Vagina (tissue), 2 donors: Measurements from ENCODE around the gene TP53I13. TPM values are rescaled to one million over a fixed set of nuclear protein-coding genes. Genes with fewer than 3 reads are reported as not detected.

Experiments used
- DNase-seq, 2 donors: peaks; one replicate each; pipeline ENCODE4 v3.0.0-alpha.2; 2017; ENCODE audit errors: extremely low spot score in 2 of 2
- H3K27ac ChIP-seq: fragments of 200-600 bp; sonication (generic); one replicate; pipeline ENCODE4 v1.5.1; 2019
- H3K27me3 ChIP-seq: fragments of 200-600 bp; sonication (generic); one replicate; pipeline ENCODE4 v1.5.1; 2019
- H3K36me3 ChIP-seq, 2 donors: fragments of 200-600 bp; sonication (generic); one replicate each; pipeline ENCODE4 v1.5.1; 2017 to 2019
- H3K4me1 ChIP-seq: fragments of 200-600 bp; sonication (generic); one replicate; pipeline ENCODE4 v1.5.1; 2019
- H3K4me3 ChIP-seq, 2 donors: fragments of 200-600 bp; sonication (generic); 1 replicate in 1 of 2; 2 replicates in 1 of 2; pipeline ENCODE4 v1.5.1; 2016 to 2019
- H3K9me3 ChIP-seq: fragments of 200-600 bp; sonication (generic); one replicate; pipeline ENCODE4 v1.5.1; 2019
- CTCF ChIP-seq, 3 experiments: fragments of 450-650 bp in 2 of 3; fragments of 200-600 bp in 1 of 3; sonication (generic) in 1 of 3; IDR thresholded peaks; one replicate each; pipeline ENCODE4 v1.5.1; 2017 to 2019; ENCODE audit warnings: antibody characterized with exemption in 3 of 3, mild to moderate bottlenecking in 2 of 3, moderate library complexity in 2 of 3
- POLR2A ChIP-seq, 2 donors: fragments of 450-650 bp; IDR thresholded peaks; one replicate each; pipeline ENCODE4 v1.6.1; 2017; ENCODE audit warnings: antibody characterized with exemption in 2 of 2, mild to moderate bottlenecking in 2 of 2, moderate library complexity in 2 of 2
- POLR2AphosphoS5 ChIP-seq, 2 donors: sonication (generic); formaldehyde crosslinking; IDR thresholded peaks; one replicate each; pipeline ENCODE4 v1.9.0; 2017; ENCODE audit warnings: antibody characterized with exemption in 2 of 2, mild to moderate bottlenecking in 2 of 2, low read depth in 1 of 2; ENCODE audit not compliant: insufficient read depth in 1 of 2
- intact Hi-C: fragments of 100-400 bp; cut with DNase I; formaldehyde crosslinking; loops from one replicate; pipeline ENCODE4 v1.15.1; 2023
- total RNA-seq: library from RNA; depleted of rRNA; stranded (reverse); fragments of >200 nt; gene quantifications from one replicate; pipeline ENCODE4 v1.2.3, GENCODE V29; 2016

TP53I13 gene
- total RNA-seq, 1 donor from 2014 or later = 61.1 TPM

- H3K27ac ChIP-seq = no peak overlapping the region
- peaks cover 11% of the 10 kb centered on the region for H3K4me1 ChIP-seq
- DNase-seq = no peak
- intact Hi-C loops = no loop called here
- H3K36me3 ChIP-seq = peaks cover 0 to 8% of the 10 kb centered on the region in 2 donors
- TF ChIP-seq POLR2A (IDR thresholded peaks at IDR 0.05) (no peak), CTCF (IDR thresholded peaks at IDR 0.05) (no peak), POLR2AphosphoS5 (IDR thresholded peaks at IDR 0.05; ENCODE audit: insufficient read depth in 1 of 2, low read depth in 1 of 2) (no peak)
- no peaks in the 10 kb centered on the region for H3K9me3 ChIP-seq
- H3K4me3 ChIP-seq = no peak overlapping the region
- H3K27me3 ChIP-seq = no peaks in the 10 kb centered on the region
Measured at GRCh38 chr17:29562615-29563014, 5.9 kb upstream of the TP53I13 start.

GRCh38 chr17:29563816-29564215 is 4.7 kb upstream of the TP53I13 start:
- H3K4me3 ChIP-seq = no peak overlapping the region
- no peaks in the 10 kb centered on the region for H3K9me3 ChIP-seq
- H3K4me1 ChIP-seq = peaks cover 11% of the 10 kb centered on the region
- H3K27me3 ChIP-seq = no peaks in the 10 kb centered on the region
- no peak overlapping the region for H3K27ac ChIP-seq
- no peak for TF ChIP-seq POLR2AphosphoS5 (IDR thresholded peaks at IDR 0.05; ENCODE audit: insufficient read depth in 1 of 2, low read depth in 1 of 2)
- no peak for TF ChIP-seq CTCF (IDR thresholded peaks at IDR 0.05)
- no peak for TF ChIP-seq POLR2A (IDR thresholded peaks at IDR 0.05)
- DNase-seq = no peak
- intact Hi-C loops = no loop called here
- H3K36me3 ChIP-seq = peaks cover 0 to 8% of the 10 kb centered on the region in 2 donors

- intact Hi-C loops = no loop called here
Measured at GRCh38 chr17:29565643-29566472, 2.6 kb upstream of the TP53I13 start.

GRCh38 chr17:29566473-29567303 is 1.8 kb upstream of the TP53I13 start, which contains the start of gene ABHD15:
TSS of gene ABHD15 (minus strand) at chr17:29567037. CDS start at chr17:29566966, 71 bp downstream.
- H3K27ac ChIP-seq = peak within 1 kb of the TSS; percentile 91
- peaks cover 0 to 8% of the 10 kb centered on the region in 2 donors for H3K36me3 ChIP-seq
- TF ChIP-seq CTCF (IDR thresholded peaks at IDR 0.05) = peak in 1 of 3 experiments; percentile 10
- no peak for TF ChIP-seq POLR2A (IDR thresholded peaks at IDR 0.05)
- intact Hi-C loops = no loop called here
- DNase-seq = peak in 1 of 2 donors; percentile 87
- H3K4me3 ChIP-seq = peak within 1 kb of the TSS; percentile 71 to 83
- no peaks in the 10 kb centered on the region for H3K9me3 ChIP-seq
- H3K4me1 ChIP-seq = peaks cover 38% of the 10 kb centered on the region
- no peaks in the 10 kb centered on the region for H3K27me3 ChIP-seq

More at GRCh38 chr17:29565643-29566472, 2.6 kb upstream of the TP53I13 start:
- Histone ChIP-seq H3K4me1 (peaks cover 32% of the 10 kb centered on the region), H3K4me3 (peak overlapping the region; percentile 71 to 83), H3K27ac (peak overlapping the region; percentile 91), H3K9me3 (no peaks in the 10 kb centered on the region), H3K27me3 (no peaks in the 10 kb centered on the region), H3K36me3 (peaks cover 0 to 8% of the 10 kb centered on the region in 2 donors)
- TF ChIP-seq POLR2AphosphoS5 (IDR thresholded peaks at IDR 0.05; ENCODE audit: insufficient read depth in 1 of 2, low read depth in 1 of 2) = peak in 1 of 2 donors; percentile 31
- no peak for TF ChIP-seq CTCF (IDR thresholded peaks at IDR 0.05)
- no peak for TF ChIP-seq POLR2A (IDR thresholded peaks at IDR 0.05)
- peak in 1 of 2 donors; percentile 85 for DNase-seq
